H1 (cell line): ENCODE data around the gene CCNY. TPM values are rescaled to one million over a fixed set of nuclear protein-coding genes. Genes with fewer than 3 reads are reported as not detected.

ENCODE experiments used
- CTCF ChIA-PET: fragments of 300-600 bp; sonication (Branson Sonifier 250); formaldehyde crosslinking; loops from one replicate; lab custom pipeline; 2021; ENCODE audit not compliant: partially characterized antibody; lab: Charles Lee
- POLR2A ChIA-PET: fragments of 300-600 bp; sonication (Branson Sonifier 250); formaldehyde crosslinking; loops from one replicate; lab custom pipeline; 2021; ENCODE audit warnings: inconsistent platforms; ENCODE audit not compliant: partially characterized antibody; lab: Charles Lee
- DNase-seq, 2 experiments: peaks; one replicate each; pipeline versions ENCODE4 v3.0.0 to v3.0.0-alpha.2; 2010 to 2022; ENCODE audit warnings: low spot score in 2 of 2, low read depth in 1 of 2, mixed read lengths in 1 of 2
- FAIRE-seq: peaks from 2 replicates; lab custom pipeline; 2011; peaks lifted over from hg19 to GRCh38; lab: Jason Lieb, UNC
- H2AFZ ChIP-seq: 2 replicates; pipeline ENCODE4 v1.8.1; 2012; ENCODE audit warnings: low read length, inconsistent platforms
- H2AK5ac ChIP-seq: 2 replicates; pipeline ENCODE4 v1.6.1; 2013; ENCODE audit warnings: low read depth, low read length
- H2BK120ac ChIP-seq: replicated peaks from 2 replicates; pipeline ENCODE3; 2013; ENCODE audit warnings: low read depth, low read length, inconsistent platforms
- H2BK12ac ChIP-seq: 2 replicates; pipeline ENCODE4 v1.6.1; 2013; ENCODE audit warnings: low read depth, low read length
- H2BK15ac ChIP-seq: 2 replicates; pipeline ENCODE4 v1.6.1; 2013; ENCODE audit warnings: low read length
- H2BK20ac ChIP-seq: 2 replicates; pipeline ENCODE4 v1.6.1; 2013; ENCODE audit warnings: low read length
- H2BK5ac ChIP-seq: 2 replicates; pipeline ENCODE4 v1.6.1; 2013; ENCODE audit warnings: low read depth, low read length
- H3K14ac ChIP-seq: 2 replicates; pipeline ENCODE4 v1.6.1; 2013; ENCODE audit warnings: inconsistent platforms; ENCODE audit not compliant: insufficient read length
- H3K18ac ChIP-seq: 2 replicates; pipeline ENCODE4 v1.6.1; 2013; ENCODE audit warnings: low read length; ENCODE audit errors: extremely low read depth
- H3K23ac ChIP-seq: 2 replicates; pipeline ENCODE4 v1.6.1; 2013; ENCODE audit warnings: inconsistent platforms; ENCODE audit not compliant: insufficient read length
- H3K23me2 ChIP-seq: 2 replicates; pipeline ENCODE4 v1.6.1; 2013; ENCODE audit warnings: low read depth, low read length
- H3K27ac ChIP-seq: 2 replicates; pipeline ENCODE4 v1.6.1; 2011; ENCODE audit warnings: low read depth, low read length, inconsistent platforms
- H3K27me3 ChIP-seq, 4 experiments: replicated peaks in 1 of 4; 1 replicate in 1 of 4; 2 replicates in 3 of 4; pipeline versions ENCODE4 v1.6.1 to v1.8.1; 2011 to 2013; ENCODE audit warnings: low read length in 3 of 4, mild to moderate bottlenecking in 3 of 4, inconsistent platforms in 2 of 4, mixed read lengths in 2 of 4, moderate library complexity in 1 of 4; ENCODE audit not compliant: control insufficient read depth in 3 of 4, insufficient read depth in 3 of 4; ENCODE audit errors: extremely low read depth in 1 of 4
- H3K36me3 ChIP-seq, 4 experiments: 2 replicates each; pipeline versions ENCODE4 v1.6.1 to v1.8.1; 2011 to 2013; ENCODE audit warnings: mild to moderate bottlenecking in 4 of 4, low read length in 3 of 4, moderate library complexity in 2 of 4, control low read depth in 1 of 4, inconsistent platforms in 1 of 4; ENCODE audit not compliant: insufficient read depth in 4 of 4, control insufficient read depth in 2 of 4
- H3K4ac ChIP-seq: replicated peaks from 2 replicates; pipeline ENCODE3; 2013; ENCODE audit warnings: low read length, low read depth, mixed read lengths, inconsistent platforms; ENCODE audit not compliant: insufficient read length
- H3K4me1 ChIP-seq, 4 experiments: replicated peaks in 1 of 4; 1 replicate in 1 of 4; 2 replicates in 3 of 4; pipeline versions ENCODE4 v1.6.1 to v1.8.1; 2011 to 2013; ENCODE audit warnings: low read length in 3 of 4, inconsistent platforms in 2 of 4, mixed read lengths in 1 of 4; ENCODE audit not compliant: insufficient read depth in 4 of 4, control insufficient read depth in 3 of 4
- H3K4me2 ChIP-seq, 2 experiments: 2 replicates each; pipeline versions ENCODE4 v1.6.1 to v1.8.1; 2011 to 2013; ENCODE audit warnings: low read depth in 2 of 2, low read length in 2 of 2, control low read depth in 1 of 2, inconsistent platforms in 1 of 2, mild to moderate bottlenecking in 1 of 2; ENCODE audit not compliant: insufficient read depth in 1 of 2
- H3K4me3 ChIP-seq, 4 experiments: fragments of 200-600, 300-600 bp in 1 of 4; sonication (generic), shearing (Covaris generic), sonication (Bioruptor Twin) in 1 of 4; 2 replicates each; pipeline versions ENCODE4 v1.5.1 to v1.8.1; 2011 to 2016; ENCODE audit warnings: low read length in 4 of 4, low read depth in 3 of 4, control low read depth in 2 of 4, inconsistent platforms in 2 of 4, mild to moderate bottlenecking in 2 of 4, mixed read lengths in 1 of 4, moderate library complexity in 1 of 4; ENCODE audit not compliant: insufficient read depth in 2 of 4; ENCODE audit errors: extremely low read depth in 1 of 4
- H3K56ac ChIP-seq: replicated peaks from 2 replicates; pipeline ENCODE3; 2013; ENCODE audit warnings: low read depth, mild to moderate bottlenecking, mixed read lengths, low read length, inconsistent platforms; ENCODE audit not compliant: insufficient read length
- H3K79me1 ChIP-seq: 2 replicates; pipeline ENCODE4 v1.6.1; 2013; ENCODE audit warnings: low read depth, low read length, control low read depth
- H3K79me2 ChIP-seq, 2 experiments: 2 replicates each; pipeline versions ENCODE4 v1.6.1 to v1.8.1; 2012 to 2013; ENCODE audit warnings: low read length in 2 of 2, mild to moderate bottlenecking in 2 of 2, inconsistent platforms in 1 of 2; ENCODE audit not compliant: insufficient read depth in 2 of 2, control insufficient read depth in 1 of 2
- H3K9ac ChIP-seq, 4 experiments: replicated peaks in 1 of 4; 1 replicate in 1 of 4; 2 replicates in 3 of 4; pipeline versions ENCODE4 v1.6.1 to v1.8.1; 2011 to 2013; ENCODE audit warnings: low read depth in 3 of 4, low read length in 3 of 4, control low read depth in 2 of 4, mild to moderate bottlenecking in 2 of 4, moderate library complexity in 2 of 4, inconsistent platforms in 1 of 4; ENCODE audit errors: extremely low read depth in 1 of 4
- H3K9me3 ChIP-seq, 2 experiments: 2 replicates each; pipeline versions ENCODE4 v1.6.1 to v1.8.1; 2012 to 2013; ENCODE audit warnings: mild to moderate bottlenecking in 2 of 2, moderate library complexity in 2 of 2, control low read depth in 1 of 2, inconsistent platforms in 1 of 2, low read depth in 1 of 2, low read length in 1 of 2, mixed read lengths in 1 of 2; ENCODE audit not compliant: insufficient read depth in 2 of 2
- H4K20me1 ChIP-seq, 2 experiments: replicated peaks in 1 of 2; 2 replicates each; pipeline versions ENCODE3 to v1.8.1; 2011 to 2013; ENCODE audit warnings: inconsistent platforms in 2 of 2, low read length in 2 of 2, mild to moderate bottlenecking in 1 of 2; ENCODE audit not compliant: insufficient read depth in 2 of 2, control insufficient read depth in 1 of 2
- H4K5ac ChIP-seq: 2 replicates; pipeline ENCODE4 v1.6.1; 2013; ENCODE audit warnings: low read length, low read depth, mixed read lengths, inconsistent platforms; ENCODE audit not compliant: insufficient read length
- H4K8ac ChIP-seq: 2 replicates; pipeline ENCODE4 v1.8.0; 2013; ENCODE audit warnings: mild to moderate bottlenecking, moderate library complexity, low read length, inconsistent platforms; ENCODE audit not compliant: insufficient read depth; ENCODE audit errors: extremely low read depth
- H4K91ac ChIP-seq: replicated peaks from 2 replicates; pipeline ENCODE3; 2013; ENCODE audit warnings: low read length, mixed read lengths, inconsistent platforms; ENCODE audit not compliant: insufficient read length
- EGR1 ChIP-seq: IDR thresholded peaks from 2 replicates; pipeline ENCODE4 v1.6.1; 2011; ENCODE audit warnings: low read depth, low read length, borderline replicate concordance
- HDAC2 ChIP-seq, 2 experiments: fragments of 300-600 bp in 1 of 2; sonication (generic) in 1 of 2; IDR thresholded peaks; 2 replicates each; pipeline ENCODE4 v1.6.1; 2011 to 2012; ENCODE audit warnings: low read depth in 2 of 2, low read length in 2 of 2, mild to moderate bottlenecking in 2 of 2, moderate library complexity in 2 of 2, borderline replicate concordance in 1 of 2, inconsistent platforms in 1 of 2
- SIN3A ChIP-seq, 2 experiments: IDR thresholded peaks in 1 of 2; conservative IDR thresholded peaks in 1 of 2; 2 replicates each; pipeline ENCODE4 v1.6.1; 2011 to 2012; ENCODE audit warnings: low read length in 2 of 2, improper control_type of control experiment in 1 of 2, low read depth in 1 of 2, mild to moderate bottlenecking in 1 of 2
- TEAD4 ChIP-seq: IDR thresholded peaks from 2 replicates; pipeline ENCODE4 v1.6.1; 2012; ENCODE audit warnings: low read depth, low read length, inconsistent platforms, mixed read lengths
- WGBS, 2 experiments: shearing (Covaris generic) in 1 of 2; methylation state at CpG; one replicate each; pipeline versions ENCODE4 v1.1.6 to v1.1.7; 2013 to 2015; ENCODE audit warnings: low lambda C conversion rate in 2 of 2, mixed read lengths in 2 of 2, inconsistent platforms in 1 of 2, low coverage in 1 of 2, missing lambda C conversion rate in 1 of 2; ENCODE audit not compliant: insufficient replicate concordance in 2 of 2, insufficient coverage in 1 of 2, insufficient read length in 1 of 2; ENCODE audit errors: extremely low coverage in 1 of 2, missing lambda C conversion rate in 1 of 2; 5-methylcytosine and 5-hydroxymethylcytosine counted together
- polyA plus RNA-seq, 7 experiments: library from polyadenylated mRNA; depleted of rRNA in 3 of 7; stranded (reverse) in 5 of 7; unstranded in 2 of 7; fragments of >200 nt in 5 of 7; fragments of 200-250 nt in 2 of 7; gene quantifications; 1 replicate in 5 of 7; 2 replicates in 1 of 7; 4 replicates in 1 of 7; pipeline versions ENCODE4 v1.2.1 to v1.2.3, GENCODE V29; 2011 to 2013; ENCODE audit warnings: missing spikeins in 2 of 7, mixed read lengths in 2 of 7
- total RNA-seq: library from RNA; stranded (reverse); fragmentation: NEBNext Ultra II Directional; extraction: Animal tissue kit (Norgen Biotek cat#: 25700); gene quantifications from 2 replicates; pipeline ENCODE4 v1.2.1, GENCODE V29; 2021
- TF ChIP-seq, protein P1 (sequence below), 3 experiments: IDR thresholded peaks; 1 replicate in 2 of 3; 2 replicates in 1 of 3; pipeline versions ENCODE4 v1.5.1 to v1.6.1; 2011; ENCODE audit warnings: low read length in 3 of 3, mild to moderate bottlenecking in 3 of 3, inconsistent platforms in 2 of 3, low read depth in 1 of 3, moderate library complexity in 1 of 3; ENCODE audit not compliant: insufficient read depth in 1 of 3; ENCODE audit errors: control extremely low read depth in 1 of 3

Gene CCNY
- total and polyA plus RNA-seq, 2 of the 8 experiments (the other 6 are each of a cell fraction or from before 2014, with no cell fraction given) = 25.3 to 68.2 TPM

DNA sequence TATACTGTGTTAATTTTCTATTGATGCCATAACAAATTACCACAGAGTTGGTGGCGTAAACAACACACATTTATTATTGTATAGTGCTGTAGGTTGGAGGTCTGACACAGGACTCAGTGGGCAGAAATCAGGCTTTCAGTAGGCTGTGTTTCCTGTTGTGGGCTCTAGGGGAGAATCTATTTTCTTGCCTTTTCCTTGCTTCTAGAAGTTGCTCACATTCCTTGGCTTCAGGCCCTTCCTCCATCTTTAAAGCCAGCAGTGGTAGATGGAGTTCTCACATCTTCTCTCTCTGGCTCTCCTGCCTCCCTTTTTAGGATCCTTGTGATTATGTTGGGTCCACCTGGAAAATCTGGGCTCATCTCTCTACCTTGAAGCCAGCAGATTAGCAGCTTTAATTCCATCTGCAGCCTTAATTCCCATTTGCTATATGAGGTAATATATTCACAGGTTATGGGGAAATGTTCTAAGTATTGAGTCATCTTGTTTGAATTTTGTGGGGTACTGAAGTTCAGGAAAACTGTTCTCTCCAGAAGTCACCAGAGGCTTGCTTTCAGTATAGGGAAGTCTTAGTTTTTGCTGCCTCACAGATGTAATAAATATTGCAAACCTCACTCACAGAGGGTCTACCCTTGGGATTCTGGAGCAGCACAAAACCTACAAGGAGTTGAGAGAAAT is 38.9 kb downstream of the CCNY start:
- no peak overlapping the region for H3K9ac ChIP-seq
- H2BK12ac ChIP-seq = no peak overlapping the region
- CTCF ChIA-PET = interaction anchor here (0.7 to 1.0 kb wide), 4 partner anchors 12 to 186 kb away, joined by 3 to 5 read pairs (median 4); no protein-coding TSS in a partner anchor
- peaks cover 10% of the 10 kb centered on the region for H3K79me1 ChIP-seq
- H3K27me3 ChIP-seq = no peaks in the 10 kb centered on the region
- no peak overlapping the region for H2AFZ ChIP-seq
- H3K9me3 ChIP-seq = 0 out of 4 replicates have a peak, but pooled peaks cover 0 to 2% of the 10 kb centered on the region in 2 experiments
- no peak overlapping the region for H4K5ac ChIP-seq
- H3K4me2 ChIP-seq = no peak overlapping the region
- H3K27ac ChIP-seq = no peak overlapping the region
- no peak overlapping the region for H3K4me3 ChIP-seq
- no peak overlapping the region for H3K23ac ChIP-seq
- H2BK5ac ChIP-seq = no peak overlapping the region
- no peak overlapping the region for H4K8ac ChIP-seq
- H2BK15ac ChIP-seq = no peak overlapping the region
- no peak for TF ChIP-seq TEAD4
- TF ChIP-seq HDAC2 (IDR thresholded peaks at IDR 0.05; ENCODE audit: borderline replicate concordance in 1 of 2, low read depth in 2 of 2, low read length in 2 of 2) = no peak
- TF ChIP-seq SIN3A (conservative IDR thresholded peaks at IDR 0.05 in 1 of 2, IDR thresholded peaks at IDR 0.05 in 1 of 2; ENCODE audit: low read depth in 1 of 2, low read length in 2 of 2) = no peak
- TF ChIP-seq, protein P1, sequence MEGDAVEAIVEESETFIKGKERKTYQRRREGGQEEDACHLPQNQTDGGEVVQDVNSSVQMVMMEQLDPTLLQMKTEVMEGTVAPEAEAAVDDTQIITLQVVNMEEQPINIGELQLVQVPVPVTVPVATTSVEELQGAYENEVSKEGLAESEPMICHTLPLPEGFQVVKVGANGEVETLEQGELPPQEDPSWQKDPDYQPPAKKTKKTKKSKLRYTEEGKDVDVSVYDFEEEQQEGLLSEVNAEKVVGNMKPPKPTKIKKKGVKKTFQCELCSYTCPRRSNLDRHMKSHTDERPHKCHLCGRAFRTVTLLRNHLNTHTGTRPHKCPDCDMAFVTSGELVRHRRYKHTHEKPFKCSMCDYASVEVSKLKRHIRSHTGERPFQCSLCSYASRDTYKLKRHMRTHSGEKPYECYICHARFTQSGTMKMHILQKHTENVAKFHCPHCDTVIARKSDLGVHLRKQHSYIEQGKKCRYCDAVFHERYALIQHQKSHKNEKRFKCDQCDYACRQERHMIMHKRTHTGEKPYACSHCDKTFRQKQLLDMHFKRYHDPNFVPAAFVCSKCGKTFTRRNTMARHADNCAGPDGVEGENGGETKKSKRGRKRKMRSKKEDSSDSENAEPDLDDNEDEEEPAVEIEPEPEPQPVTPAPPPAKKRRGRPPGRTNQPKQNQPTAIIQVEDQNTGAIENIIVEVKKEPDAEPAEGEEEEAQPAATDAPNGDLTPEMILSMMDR (IDR thresholded peaks at IDR 0.05; ENCODE audit: control extremely low read depth in 1 of 3, insufficient read depth in 1 of 3, low read depth in 1 of 3, low read length in 3 of 3) = peak in 1 of 3 experiments; percentile 4; a peak in 1 of 4 replicates
- TF ChIP-seq EGR1 = no peak
- TF ChIP-seq, all 59 proteins: peak for 1
- peaks cover 6 to 16% of the 10 kb centered on the region in 2 experiments for H4K20me1 ChIP-seq
- H2AK5ac ChIP-seq = no peak overlapping the region; the same call in 1 of the 2 replicates
- H4K91ac ChIP-seq = no peak overlapping the region
- POLR2A ChIA-PET = no interaction called here
- no peak overlapping the region for H3K4ac ChIP-seq
- no peak overlapping the region for H3K14ac ChIP-seq
- H3K56ac ChIP-seq = no peak overlapping the region
- H3K23me2 ChIP-seq = no peaks in the 10 kb centered on the region
- H3K79me2 ChIP-seq = peaks cover 13 to 93% of the 10 kb centered on the region in 2 experiments
- no peak overlapping the region for H3K18ac ChIP-seq
- peaks cover 4 to 10% (median 6%) of the 10 kb centered on the region in 4 experiments; a peak in 5 of 7 replicates for H3K4me1 ChIP-seq
- H2BK120ac ChIP-seq = no peak overlapping the region
- H2BK20ac ChIP-seq = no peak overlapping the region
- FAIRE-seq (no peak), DNase-seq (peak in 1 of 2 experiments; percentile 10)
- 90% methylated on average over 1 of the region's 1 CpG; no CpG with 5 or more reads in 1 of the 2 experiments for WGBS, 2 experiments
- H3K36me3 ChIP-seq = no peaks in the 10 kb centered on the region
